Activated CD4-positive, alpha-beta T cell treated with anti-CD3 and anti-CD28 coated beads, Interleukin-2, amount 10 ng/mL, durations not matched to agents 7 days and 5 days (primary cell): ENCODE results near the gene ADGRG3. TPM values are rescaled to one million over a fixed set of nuclear protein-coding genes. Genes with fewer than 3 reads are reported as not detected.
A peak's percentile ranks its signal among the peaks of the same experiment; 100 is the strongest.

Experiments used
- CTCF ChIA-PET: fragments of 350-600 bp; sonication (Branson Sonifier 250); formaldehyde crosslinking; loops from one replicate; lab custom pipeline; 2021; ENCODE audit warnings: antibody characterized with exemption; lab: Charles Lee
- POLR2A ChIA-PET: fragments of 350-600 bp; sonication (Branson Sonifier 250); formaldehyde crosslinking; loops from one replicate; lab custom pipeline; 2021; ENCODE audit warnings: antibody characterized with exemption; lab: Charles Lee
- DNase-seq: peaks from one replicate; pipeline ENCODE4 v3.0.0-alpha.2; 2020
- H3K27ac Mint-ChIP-seq: one replicate; pipeline ENCODE4 v1.8.0; 2021; ENCODE audit warnings: mild to moderate bottlenecking, moderate library complexity, mixed read lengths
- H3K27me3 Mint-ChIP-seq: one replicate; pipeline ENCODE4 v1.8.0; 2021; ENCODE audit warnings: mixed read lengths
- H3K36me3 Mint-ChIP-seq: one replicate; pipeline ENCODE4 v1.8.0; 2021; ENCODE audit warnings: low read depth, mixed read lengths
- H3K4me1 Mint-ChIP-seq: one replicate; pipeline ENCODE4 v1.8.0; 2021; ENCODE audit warnings: mixed read lengths
- H3K4me3 Mint-ChIP-seq: one replicate; pipeline ENCODE4 v1.8.0; 2021; ENCODE audit warnings: mild to moderate bottlenecking, moderate library complexity, mixed read lengths
- H3K9me3 Mint-ChIP-seq: one replicate; pipeline ENCODE4 v1.8.0; 2021; ENCODE audit warnings: mixed read lengths
- total RNA-seq, 2 experiments: library from RNA; stranded (reverse); gene quantifications; one replicate each; pipeline ENCODE4 v1.2.3, GENCODE V29; 2021

Gene ADGRG3
- not detected for total RNA-seq

GRCh38 chr16:57668263-57668571 lies at the start of gene ADGRG3:
Gene ADGRG3, plus strand, starts transcription at chr16:57668306. Its CDS starts 42 bp downstream, at chr16:57668348.
- Mint-ChIP-seq H3K27me3 (peaks cover 16% of the 10 kb centered on the region), H3K4me1 (no peaks in the 10 kb centered on the region), H3K9me3 (no peaks in the 10 kb centered on the region), H3K4me3 (no peak within 1 kb of the TSS), H3K27ac (peak within 1 kb of the TSS; percentile 36), H3K36me3 (no peaks in the 10 kb centered on the region)
- DNase-seq, result no peak
- CTCF ChIA-PET, result interaction anchor here (2.4 kb wide), 1 partner anchor 20 kb away, joined by 6 read pairs; no protein-coding TSS in a partner anchor
- POLR2A ChIA-PET, result no interaction called here

GRCh38 chr16:57619133-57619605 lies 48.9 kb upstream of the ADGRG3 start:
- Mint-ChIP-seq H3K4me1 (peaks cover 10% of the 10 kb centered on the region), H3K36me3 (no peaks in the 10 kb centered on the region), H3K9me3 (no peaks in the 10 kb centered on the region), H3K27ac (no peak overlapping the region), H3K4me3 (no peak overlapping the region), H3K27me3 (peaks cover 3% of the 10 kb centered on the region)
- no peak for DNase-seq
- ChIA-PET POLR2A (no interaction called here), CTCF (interaction anchor here (1.1 to 1.6 kb wide), 2 partner anchors 9 to 18 kb away, joined by 3 to 4 read pairs; no protein-coding TSS in a partner anchor)

- POLR2A ChIA-PET, result no interaction called here
- Mint-ChIP-seq H3K4me3 (no peak overlapping the region), H3K4me1 (peaks cover 5% of the 10 kb centered on the region), H3K36me3 (no peaks in the 10 kb centered on the region), H3K27ac (peak overlapping the region; percentile 31), H3K9me3 (no peaks in the 10 kb centered on the region), H3K27me3 (peaks cover 3% of the 10 kb centered on the region)
- CTCF ChIA-PET, result interaction anchor here (0.9 to 1.6 kb wide), 3 partner anchors 9 to 18 kb away, joined by 3 to 4 read pairs (median 3); no protein-coding TSS in a partner anchor
- DNase-seq, result no peak
Observed at GRCh38 chr16:57619606-57620334, 48.3 kb upstream of the ADGRG3 start.

GRCh38 chr16:57620335-57621231 lies 47.5 kb upstream of the ADGRG3 start:
- peaks cover 3% of the 10 kb centered on the region for H3K4me1 Mint-ChIP-seq
- POLR2A ChIA-PET, result interaction anchor here (0.6 kb wide), 1 partner anchor 12 kb away, joined by 4 read pairs; no protein-coding TSS in a partner anchor
- no peaks in the 10 kb centered on the region for H3K36me3 Mint-ChIP-seq
- DNase-seq, result no peak
- peaks cover 6% of the 10 kb centered on the region for H3K27me3 Mint-ChIP-seq
- CTCF ChIA-PET, result interaction anchor here (0.9 to 2.0 kb wide), 3 partner anchors 10 to 28 kb away, joined by 3 to 4 read pairs (median 4); no protein-coding TSS in a partner anchor
- no peaks in the 10 kb centered on the region for H3K9me3 Mint-ChIP-seq
- H3K27ac Mint-ChIP-seq, result no peak overlapping the region
- no peak overlapping the region for H3K4me3 Mint-ChIP-seq

- H3K27me3 Mint-ChIP-seq, result peaks cover 9% of the 10 kb centered on the region
- peaks cover 5% of the 10 kb centered on the region for H3K4me1 Mint-ChIP-seq
- no peaks in the 10 kb centered on the region for H3K9me3 Mint-ChIP-seq
- no peak overlapping the region for H3K27ac Mint-ChIP-seq
- no peak for DNase-seq
- ChIA-PET CTCF (interaction anchor here (0.5 to 2.0 kb wide), 4 partner anchors 13 to 593 kb away, joined by 3 to 4 read pairs (median 3); no protein-coding TSS in a partner anchor), POLR2A (interaction anchor here (0.6 kb wide), 1 partner anchor 13 kb away, joined by 4 read pairs; no protein-coding TSS in a partner anchor)
- H3K4me3 Mint-ChIP-seq, result no peak overlapping the region
- no peaks in the 10 kb centered on the region for H3K36me3 Mint-ChIP-seq
Observed at GRCh38 chr16:57621521-57622271, 46.4 kb upstream of the ADGRG3 start.

GRCh38 chr16:57622361-57623250 lies 45.5 kb upstream of the ADGRG3 start:
- H3K27me3 Mint-ChIP-seq, result peaks cover 11% of the 10 kb centered on the region
- no peaks in the 10 kb centered on the region for H3K9me3 Mint-ChIP-seq
- no peak overlapping the region for H3K4me3 Mint-ChIP-seq
- H3K36me3 Mint-ChIP-seq, result no peaks in the 10 kb centered on the region
- no peak overlapping the region for H3K27ac Mint-ChIP-seq
- CTCF ChIA-PET, result interaction anchor here (0.5 to 2.1 kb wide), 7 partner anchors 16 to 592 kb away, joined by 3 to 6 read pairs (median 3); no protein-coding TSS in a partner anchor
- no peak for DNase-seq
- POLR2A ChIA-PET, result no interaction called here
- peaks cover 5% of the 10 kb centered on the region for H3K4me1 Mint-ChIP-seq

- no peak overlapping the region for H3K4me3 Mint-ChIP-seq
- no peak for DNase-seq
- peaks cover 10% of the 10 kb centered on the region for H3K4me1 Mint-ChIP-seq
- H3K27ac Mint-ChIP-seq, result no peak overlapping the region
- H3K27me3 Mint-ChIP-seq, result peaks cover 14% of the 10 kb centered on the region
- POLR2A ChIA-PET, result no interaction called here
- H3K36me3 Mint-ChIP-seq, result no peaks in the 10 kb centered on the region
- no peaks in the 10 kb centered on the region for H3K9me3 Mint-ChIP-seq
- CTCF ChIA-PET, result interaction anchor here (0.9 to 2.1 kb wide), 5 partner anchors 8 to 26 kb away, joined by 3 to 6 read pairs (median 3); no protein-coding TSS in a partner anchor
Observed at GRCh38 chr16:57623251-57624043, 44.7 kb upstream of the ADGRG3 start.

GRCh38 chr16:57624044-57624688 lies 43.9 kb upstream of the ADGRG3 start:
- CTCF ChIA-PET, result interaction anchor here (1.2 to 2.1 kb wide), 3 partner anchors 8 to 25 kb away, joined by 3 to 6 read pairs (median 3); no protein-coding TSS in a partner anchor
- POLR2A ChIA-PET, result no interaction called here
- peak overlapping the region; percentile 25 for H3K27ac Mint-ChIP-seq

GRCh38 chr16:57624806-57625500 lies 43.2 kb upstream of the ADGRG3 start:
- Mint-ChIP-seq H3K4me3 (no peak overlapping the region), H3K27me3 (peaks cover 26% of the 10 kb centered on the region), H3K4me1 (peaks cover 18% of the 10 kb centered on the region), H3K36me3 (no peaks in the 10 kb centered on the region), H3K27ac (peak overlapping the region; percentile 14), H3K9me3 (no peaks in the 10 kb centered on the region)
- CTCF ChIA-PET, result interaction anchor here (1.2 to 2.1 kb wide), 2 partner anchors 9 to 25 kb away, joined by 3 to 6 read pairs; no protein-coding TSS in a partner anchor
- DNase-seq, result no peak
- POLR2A ChIA-PET, result no interaction called here

More at GRCh38 chr16:57624044-57624688, 43.9 kb upstream of the ADGRG3 start:
- no peak overlapping the region for H3K4me3 Mint-ChIP-seq
- H3K36me3 Mint-ChIP-seq, result no peaks in the 10 kb centered on the region
- peaks cover 17% of the 10 kb centered on the region for H3K4me1 Mint-ChIP-seq
- peaks cover 21% of the 10 kb centered on the region for H3K27me3 Mint-ChIP-seq
- DNase-seq, result no peak
- H3K9me3 Mint-ChIP-seq, result no peaks in the 10 kb centered on the region
